MM.1S (cell line): ENCODE results near the gene SLC1A1.
"Not testable (repeated sequence)": the region's sequence is repeated elsewhere in the genome, so short reads cannot be mapped to it uniquely, and the experiment has no call there.

Experiments used
- DNase-seq: peaks from one replicate; pipeline ENCODE4 v3.0.0-alpha.2; 2015
- H2AFZ ChIP-seq: fragments of 300-600 bp; sonication (generic); 2 replicates; pipeline ENCODE4 v1.6.0; 2016; ENCODE audit warnings: antibody characterized with exemption, low read length
- H3F3A ChIP-seq: fragments of 300-600 bp; sonication (generic); 2 replicates; pipeline ENCODE4 v1.6.1; 2016; ENCODE audit warnings: mild to moderate bottlenecking, antibody characterized with exemption, low read length, moderate library complexity, mixed read lengths; ENCODE audit not compliant: insufficient read depth
- H3K27ac ChIP-seq: fragments of 300-600 bp; sonication (generic); 2 replicates; pipeline ENCODE4 v1.5.1; 2016; ENCODE audit warnings: mild to moderate bottlenecking, low read length
- H3K27me3 ChIP-seq: fragments of 300-600 bp; sonication (generic); replicated peaks from 2 replicates; pipeline ENCODE4 v1.6.0; 2016; ENCODE audit warnings: low read length; ENCODE audit not compliant: insufficient read depth
- H3K36me3 ChIP-seq: fragments of 300-600 bp; sonication (generic); replicated peaks from 2 replicates; pipeline ENCODE4 v1.6.1; 2016; ENCODE audit warnings: mild to moderate bottlenecking, low read length, mixed read lengths; ENCODE audit not compliant: insufficient read depth
- H3K4me1 ChIP-seq: fragments of 300-600 bp; sonication (generic); 2 replicates; pipeline ENCODE4 v1.6.1; 2016; ENCODE audit warnings: low read length, mixed read lengths
- H3K4me2 ChIP-seq: fragments of 300-600 bp; sonication (generic); 2 replicates; pipeline ENCODE4 v1.6.0; 2016; ENCODE audit warnings: low read depth, low read length
- H3K4me3 ChIP-seq: fragments of 300-600 bp; sonication (generic); 2 replicates; pipeline ENCODE4 v1.5.1; 2016; ENCODE audit warnings: low read length, mixed read lengths
- H3K79me2 ChIP-seq: fragments of 300-600 bp; sonication (generic); 2 replicates; pipeline ENCODE4 v1.6.1; 2016; ENCODE audit warnings: mixed run types, low read length, mixed read lengths
- H3K9ac ChIP-seq: fragments of 300-600 bp; sonication (generic); 2 replicates; pipeline ENCODE4 v1.6.1; 2016; ENCODE audit warnings: low read length, mixed read lengths
- H3K9me2 ChIP-seq: fragments of 300-600 bp; sonication (generic); replicated peaks from 2 replicates; pipeline ENCODE4 v1.6.1; 2016; ENCODE audit warnings: mild to moderate bottlenecking, low read length, mixed read lengths; ENCODE audit not compliant: insufficient read depth
- H3K9me3 ChIP-seq: fragments of 300-600 bp; sonication (generic); replicated peaks from 2 replicates; pipeline ENCODE4 v1.6.1; 2016; ENCODE audit warnings: mild to moderate bottlenecking, low read length, mixed read lengths; ENCODE audit not compliant: insufficient read depth
- H4K20me1 ChIP-seq: fragments of 300-600 bp; sonication (generic); 2 replicates; pipeline ENCODE4 v1.6.1; 2016; ENCODE audit warnings: mild to moderate bottlenecking, low read length, moderate library complexity, mixed read lengths; ENCODE audit not compliant: insufficient read depth
- EZH2 ChIP-seq: fragments of 300-600 bp; sonication (generic); optimal IDR thresholded peaks from 2 replicates; pipeline ENCODE3; 2017; ENCODE audit warnings: low read depth, mild to moderate bottlenecking, antibody characterized with exemption, low read length, mixed read lengths
- EZH2phosphoT487 ChIP-seq: fragments of 300-600 bp; sonication (generic); IDR thresholded peaks from 2 replicates; pipeline ENCODE4 v1.6.1; 2018; ENCODE audit warnings: antibody characterized with exemption, low read length
- TF ChIP-seq, protein P1 (sequence below): fragments of 300-600 bp; sonication (generic); IDR thresholded peaks from 2 replicates; pipeline ENCODE4 v1.5.1; 2016; ENCODE audit warnings: antibody characterized with exemption, low read length, mixed read lengths

Gene SLC1A1

GRCh38 chr9:4519604-4520003 is 29.3 kb downstream of the SLC1A1 start:
- Histone ChIP-seq H3K9me2 (no peaks in the 10 kb centered on the region), H3K27me3 (no peaks in the 10 kb centered on the region), H3K36me3 (no peaks in the 10 kb centered on the region), H3F3A (no peaks in the 10 kb centered on the region), H3K4me1 (no peaks in the 10 kb centered on the region), H3K79me2 (no peaks in the 10 kb centered on the region), H4K20me1 (no peaks in the 10 kb centered on the region), H3K27ac (no peak overlapping the region), H3K9me3 (no peaks in the 10 kb centered on the region), H3K9ac (no peak overlapping the region), H2AFZ (no peak overlapping the region), H3K4me2 (no peak overlapping the region), H3K4me3 (no peak overlapping the region)
- DNase-seq, result no peak
- TF ChIP-seq EZH2phosphoT487, result no peak
- TF ChIP-seq, protein P1, sequence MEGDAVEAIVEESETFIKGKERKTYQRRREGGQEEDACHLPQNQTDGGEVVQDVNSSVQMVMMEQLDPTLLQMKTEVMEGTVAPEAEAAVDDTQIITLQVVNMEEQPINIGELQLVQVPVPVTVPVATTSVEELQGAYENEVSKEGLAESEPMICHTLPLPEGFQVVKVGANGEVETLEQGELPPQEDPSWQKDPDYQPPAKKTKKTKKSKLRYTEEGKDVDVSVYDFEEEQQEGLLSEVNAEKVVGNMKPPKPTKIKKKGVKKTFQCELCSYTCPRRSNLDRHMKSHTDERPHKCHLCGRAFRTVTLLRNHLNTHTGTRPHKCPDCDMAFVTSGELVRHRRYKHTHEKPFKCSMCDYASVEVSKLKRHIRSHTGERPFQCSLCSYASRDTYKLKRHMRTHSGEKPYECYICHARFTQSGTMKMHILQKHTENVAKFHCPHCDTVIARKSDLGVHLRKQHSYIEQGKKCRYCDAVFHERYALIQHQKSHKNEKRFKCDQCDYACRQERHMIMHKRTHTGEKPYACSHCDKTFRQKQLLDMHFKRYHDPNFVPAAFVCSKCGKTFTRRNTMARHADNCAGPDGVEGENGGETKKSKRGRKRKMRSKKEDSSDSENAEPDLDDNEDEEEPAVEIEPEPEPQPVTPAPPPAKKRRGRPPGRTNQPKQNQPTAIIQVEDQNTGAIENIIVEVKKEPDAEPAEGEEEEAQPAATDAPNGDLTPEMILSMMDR, result no peak

DNA sequence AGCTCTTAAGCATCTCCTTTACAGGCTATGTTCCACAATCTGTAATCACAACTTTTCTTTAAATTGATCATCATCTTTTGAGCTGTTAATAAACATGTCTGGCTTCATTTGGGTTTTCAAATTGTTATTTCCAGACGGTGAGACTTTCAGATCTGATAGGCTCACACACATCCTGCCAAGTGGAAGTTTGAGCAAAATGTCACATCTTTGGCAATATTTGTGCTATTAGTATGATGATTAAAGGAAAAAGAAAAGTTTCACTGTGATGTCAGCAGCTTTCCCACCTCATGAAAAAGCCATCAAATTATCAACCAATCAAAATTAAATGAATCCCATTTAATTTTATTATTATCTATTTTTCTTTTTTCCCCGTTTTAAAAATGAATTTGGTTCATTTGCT is 29.8 kb downstream of the SLC1A1 start:
- Histone ChIP-seq H3K27me3 (no peaks in the 10 kb centered on the region), H3K9ac (no peak overlapping the region), H3F3A (no peaks in the 10 kb centered on the region), H3K27ac (no peak overlapping the region), H3K9me2 (no peaks in the 10 kb centered on the region), H3K4me1 (no peaks in the 10 kb centered on the region), H3K79me2 (no peaks in the 10 kb centered on the region), H3K4me2 (no peak overlapping the region), H2AFZ (no peak overlapping the region), H4K20me1 (no peaks in the 10 kb centered on the region), H3K9me3 (no peaks in the 10 kb centered on the region), H3K4me3 (no peak overlapping the region), H3K36me3 (no peaks in the 10 kb centered on the region)
- TF ChIP-seq EZH2 (no peak), EZH2phosphoT487 (no peak)
- TF ChIP-seq, protein P1, result no peak
- no peak for DNase-seq

DNA sequence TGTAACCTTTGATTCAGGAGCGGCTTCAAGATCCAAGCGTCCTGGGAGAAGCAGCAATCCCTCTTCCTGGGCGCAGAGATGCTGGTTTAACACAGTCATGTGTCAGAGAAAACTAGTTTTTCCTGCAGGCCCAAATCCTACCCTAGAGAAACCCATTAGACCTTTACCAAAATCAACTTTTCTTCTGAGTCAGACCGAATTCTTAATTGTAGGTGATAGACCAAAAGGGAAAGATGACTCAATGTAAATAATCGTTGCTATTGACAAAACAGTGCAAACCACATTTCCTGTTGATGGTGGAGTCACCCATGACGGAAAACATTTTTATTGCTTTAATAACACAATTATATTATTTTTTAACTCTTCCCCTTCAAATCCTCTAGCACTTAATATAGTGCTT is 40.1 kb downstream of the SLC1A1 start:
- no peaks in the 10 kb centered on the region for H3K36me3 ChIP-seq
- no peaks in the 10 kb centered on the region for H3K79me2 ChIP-seq
- H3F3A ChIP-seq, result no peaks in the 10 kb centered on the region
- no peak overlapping the region for H3K9ac ChIP-seq
- H3K27me3 ChIP-seq, result no peaks in the 10 kb centered on the region
- H3K9me2 ChIP-seq, result no peaks in the 10 kb centered on the region
- H3K27ac ChIP-seq, result no peak overlapping the region
- no peak overlapping the region for H2AFZ ChIP-seq
- no peak overlapping the region for H3K4me3 ChIP-seq
- DNase-seq, result no peak
- H4K20me1 ChIP-seq, result no peaks in the 10 kb centered on the region
- H3K4me1 ChIP-seq, result no peaks in the 10 kb centered on the region
- no peak overlapping the region for H3K4me2 ChIP-seq
- TF ChIP-seq, protein P1, result no peak
- TF ChIP-seq EZH2phosphoT487 (no peak), EZH2 (no peak)
- H3K9me3 ChIP-seq, result no peaks in the 10 kb centered on the region

GRCh38 chr9:4530831-4531230 is 40.6 kb downstream of the SLC1A1 start:
- not testable (repeated sequence) for H3K79me2 ChIP-seq, H2AFZ ChIP-seq, H3K27ac ChIP-seq, DNase-seq, H3K9me3 ChIP-seq, H3K4me3 ChIP-seq, H3K4me2 ChIP-seq, H3K4me1 ChIP-seq, H3F3A ChIP-seq, H3K9ac ChIP-seq, H3K36me3 ChIP-seq, H4K20me1 ChIP-seq, H3K9me2 ChIP-seq, H3K27me3 ChIP-seq

DNA sequence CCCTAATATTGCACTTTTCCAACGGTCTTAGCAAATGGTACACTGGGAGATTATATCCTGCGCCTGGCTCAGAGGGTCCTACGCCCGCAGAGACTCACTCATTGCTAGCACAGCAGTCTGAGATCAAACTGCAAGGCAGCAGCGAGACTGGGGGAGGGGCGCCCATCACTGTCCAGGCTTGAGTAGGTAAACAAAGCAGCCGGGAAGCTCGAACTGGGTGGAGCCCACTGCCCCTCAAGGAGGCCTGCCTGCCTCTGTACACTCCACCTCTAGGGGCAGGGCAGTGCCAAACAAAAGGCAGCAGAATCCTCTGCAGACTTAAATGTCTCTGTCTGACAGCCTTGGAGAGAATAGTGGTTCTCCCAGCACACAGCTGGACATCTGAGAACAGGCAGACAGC is 41.1 kb downstream of the SLC1A1 start:
- not testable (repeated sequence) for H3K9me2 ChIP-seq, H2AFZ ChIP-seq, H3K9ac ChIP-seq, H3K4me1 ChIP-seq, DNase-seq, H3K4me3 ChIP-seq, H4K20me1 ChIP-seq, H3K9me3 ChIP-seq, H3K36me3 ChIP-seq, H3K27ac ChIP-seq, H3K4me2 ChIP-seq, H3K27me3 ChIP-seq, H3K79me2 ChIP-seq, H3F3A ChIP-seq

GRCh38 chr9:4533881-4534280 is 43.6 kb downstream of the SLC1A1 start:
- H3K27ac ChIP-seq, H3K36me3 ChIP-seq, DNase-seq: not testable (repeated sequence)

More at GRCh38 chr9:4533881-4534280, 43.6 kb downstream of the SLC1A1 start:
- not testable (repeated sequence) for H2AFZ ChIP-seq, H3K9ac ChIP-seq, H3K4me2 ChIP-seq, H3K9me2 ChIP-seq, H3K4me3 ChIP-seq, H4K20me1 ChIP-seq, H3K9me3 ChIP-seq, H3K79me2 ChIP-seq, H3F3A ChIP-seq, H3K27me3 ChIP-seq, H3K4me1 ChIP-seq
